KMS-11 (cell line): ENCODE data around the gene LRRC47.

Experiments
- H2AFZ ChIP-seq: fragments of 200-600 bp; sonication (generic); 2 replicates; pipeline ENCODE4 v1.6.1; 2016; ENCODE audit warnings: antibody characterized with exemption, mixed run types, low read depth
- H3K27ac ChIP-seq: fragments of 200-600 bp; sonication (generic); 2 replicates; pipeline ENCODE4 v1.6.1; 2016; ENCODE audit warnings: mild to moderate bottlenecking, mixed run types
- H3K27me3 ChIP-seq: fragments of 200-600 bp; sonication (generic); 2 replicates; pipeline ENCODE4 v1.6.1; 2017; ENCODE audit warnings: mild to moderate bottlenecking, low read depth, mixed run types, moderate library complexity; ENCODE audit not compliant: insufficient read depth
- H3K36me3 ChIP-seq: fragments of 200-600 bp; sonication (generic); 2 replicates; pipeline ENCODE4 v1.6.1; 2017; ENCODE audit warnings: mild to moderate bottlenecking, mixed run types; ENCODE audit not compliant: insufficient read depth
- H3K4me1 ChIP-seq: fragments of 200-600 bp; sonication (generic); 2 replicates; pipeline ENCODE4 v1.6.1; 2016; ENCODE audit warnings: mild to moderate bottlenecking, low read depth, mixed run types; ENCODE audit not compliant: poor library complexity, severe bottlenecking
- H3K4me2 ChIP-seq: fragments of 200-600 bp; sonication (generic); 2 replicates; pipeline ENCODE4 v1.7.0; 2016; ENCODE audit warnings: mild to moderate bottlenecking, mixed run types
- H3K4me3 ChIP-seq: fragments of 200-600 bp; sonication (generic); IDR thresholded peaks from 2 replicates; pipeline ENCODE4 v1.6.1; 2017; ENCODE audit warnings: low read depth, low read length, mixed read lengths; ENCODE audit not compliant: insufficient read depth
- H3K79me2 ChIP-seq: fragments of 200-600 bp; sonication (generic); 2 replicates; pipeline ENCODE4 v1.6.1; 2016; ENCODE audit warnings: low read depth, mixed run types; ENCODE audit not compliant: insufficient read depth
- H3K9ac ChIP-seq: fragments of 200-600 bp; sonication (generic); 2 replicates; pipeline ENCODE4 v1.6.1; 2016; ENCODE audit warnings: mild to moderate bottlenecking, mixed run types
- H4K20me1 ChIP-seq: fragments of 200-600 bp; sonication (generic); 2 replicates; pipeline ENCODE4 v1.6.1; 2016; ENCODE audit warnings: mild to moderate bottlenecking, mixed run types; ENCODE audit not compliant: insufficient read depth
- TF ChIP-seq, protein P1 (sequence below): fragments of 200-600 bp; sonication (generic); conservative IDR thresholded peaks from 2 replicates; pipeline ENCODE4 v1.6.1; 2017; ENCODE audit warnings: low read depth, mild to moderate bottlenecking, antibody characterized with exemption, low read length, moderate library complexity, mixed read lengths

Gene LRRC47

DNA sequence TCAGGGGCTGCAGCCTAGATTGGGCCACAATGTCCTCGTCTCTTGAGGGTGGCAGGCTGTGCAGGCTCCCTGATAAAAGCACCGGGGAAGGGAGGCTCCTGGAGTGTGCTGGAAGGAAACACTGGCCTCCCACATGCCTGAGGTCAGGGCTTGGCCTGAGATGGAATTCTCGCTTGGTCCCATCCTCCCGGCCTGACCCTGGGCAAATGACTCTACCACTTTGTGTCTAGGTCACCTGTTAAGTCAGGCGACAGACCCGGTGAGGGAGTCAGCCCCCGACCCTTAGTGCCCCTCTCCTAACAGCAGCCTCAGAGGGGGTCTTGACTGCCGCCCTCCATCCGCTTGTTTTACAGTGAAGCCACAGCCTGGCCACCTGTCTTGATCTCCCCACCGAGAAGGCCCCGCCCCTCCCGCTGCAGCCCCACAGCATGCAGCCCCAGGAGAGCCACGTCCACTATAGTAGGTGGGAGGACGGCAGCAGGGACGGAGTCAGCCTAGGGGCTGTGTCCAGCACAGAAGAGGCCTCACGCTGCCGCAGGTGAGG, 21.3 kb downstream of the LRRC47 start:
- no peak overlapping the region for H3K27ac ChIP-seq

DNA sequence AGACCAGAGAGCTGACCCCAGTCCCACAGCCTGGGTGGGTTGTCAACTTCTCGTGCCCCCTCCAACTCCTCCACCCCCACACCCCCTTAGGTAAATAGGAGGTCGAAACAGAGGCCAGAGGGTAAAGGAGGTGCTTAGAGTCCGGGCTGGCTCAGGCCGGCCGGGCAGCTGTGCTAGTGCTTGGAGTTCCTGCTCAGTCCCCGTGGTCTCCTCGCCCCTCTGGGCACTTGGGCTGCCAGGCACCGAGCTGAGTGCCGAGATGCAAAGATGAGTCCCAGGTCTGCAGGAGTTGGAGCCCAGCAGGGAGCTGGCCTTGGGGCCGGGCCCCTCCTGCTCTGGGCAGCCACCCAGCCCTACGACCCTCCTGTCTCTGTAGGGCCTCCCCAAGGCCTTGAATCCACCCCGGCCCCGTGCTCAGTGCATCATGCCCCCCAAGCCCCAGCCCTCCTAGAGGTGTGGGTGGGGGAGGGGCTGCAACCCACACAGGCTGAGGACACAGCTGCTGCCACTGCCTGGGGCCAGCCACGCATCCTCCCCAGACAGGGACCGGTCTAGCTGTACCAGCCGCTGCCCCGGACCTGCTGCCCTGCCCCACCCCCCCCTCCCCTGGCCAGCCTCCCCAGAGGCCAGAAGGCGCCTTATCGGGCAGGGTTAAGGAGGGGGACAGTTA, 21.9 kb downstream of the LRRC47 start:
- no peak overlapping the region for H3K27ac ChIP-seq
- H2AFZ ChIP-seq: no peak overlapping the region
- no peak overlapping the region for H3K4me3 ChIP-seq
- no peaks in the 10 kb centered on the region for H3K36me3 ChIP-seq
- no peaks in the 10 kb centered on the region for H3K79me2 ChIP-seq
- H3K4me2 ChIP-seq: no peak overlapping the region
- H3K9ac ChIP-seq: no peak overlapping the region
- peaks cover 18% of the 10 kb centered on the region for H3K27me3 ChIP-seq
- TF ChIP-seq, protein P1, sequence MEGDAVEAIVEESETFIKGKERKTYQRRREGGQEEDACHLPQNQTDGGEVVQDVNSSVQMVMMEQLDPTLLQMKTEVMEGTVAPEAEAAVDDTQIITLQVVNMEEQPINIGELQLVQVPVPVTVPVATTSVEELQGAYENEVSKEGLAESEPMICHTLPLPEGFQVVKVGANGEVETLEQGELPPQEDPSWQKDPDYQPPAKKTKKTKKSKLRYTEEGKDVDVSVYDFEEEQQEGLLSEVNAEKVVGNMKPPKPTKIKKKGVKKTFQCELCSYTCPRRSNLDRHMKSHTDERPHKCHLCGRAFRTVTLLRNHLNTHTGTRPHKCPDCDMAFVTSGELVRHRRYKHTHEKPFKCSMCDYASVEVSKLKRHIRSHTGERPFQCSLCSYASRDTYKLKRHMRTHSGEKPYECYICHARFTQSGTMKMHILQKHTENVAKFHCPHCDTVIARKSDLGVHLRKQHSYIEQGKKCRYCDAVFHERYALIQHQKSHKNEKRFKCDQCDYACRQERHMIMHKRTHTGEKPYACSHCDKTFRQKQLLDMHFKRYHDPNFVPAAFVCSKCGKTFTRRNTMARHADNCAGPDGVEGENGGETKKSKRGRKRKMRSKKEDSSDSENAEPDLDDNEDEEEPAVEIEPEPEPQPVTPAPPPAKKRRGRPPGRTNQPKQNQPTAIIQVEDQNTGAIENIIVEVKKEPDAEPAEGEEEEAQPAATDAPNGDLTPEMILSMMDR: no peak
- H4K20me1 ChIP-seq: no peaks in the 10 kb centered on the region
- H3K4me1 ChIP-seq: peaks cover 15% of the 10 kb centered on the region

More for the DNA sequence above, 21.3 kb downstream of the LRRC47 start:
- Histone ChIP-seq H3K27me3 (peaks cover 12% of the 10 kb centered on the region), H3K36me3 (no peaks in the 10 kb centered on the region), H3K9ac (no peak overlapping the region), H3K79me2 (no peaks in the 10 kb centered on the region), H3K4me3 (no peak overlapping the region), H3K4me2 (no peak overlapping the region), H4K20me1 (no peaks in the 10 kb centered on the region), H3K4me1 (peaks cover 15% of the 10 kb centered on the region), H2AFZ (no peak overlapping the region)
- TF ChIP-seq, protein P1: no peak

DNA sequence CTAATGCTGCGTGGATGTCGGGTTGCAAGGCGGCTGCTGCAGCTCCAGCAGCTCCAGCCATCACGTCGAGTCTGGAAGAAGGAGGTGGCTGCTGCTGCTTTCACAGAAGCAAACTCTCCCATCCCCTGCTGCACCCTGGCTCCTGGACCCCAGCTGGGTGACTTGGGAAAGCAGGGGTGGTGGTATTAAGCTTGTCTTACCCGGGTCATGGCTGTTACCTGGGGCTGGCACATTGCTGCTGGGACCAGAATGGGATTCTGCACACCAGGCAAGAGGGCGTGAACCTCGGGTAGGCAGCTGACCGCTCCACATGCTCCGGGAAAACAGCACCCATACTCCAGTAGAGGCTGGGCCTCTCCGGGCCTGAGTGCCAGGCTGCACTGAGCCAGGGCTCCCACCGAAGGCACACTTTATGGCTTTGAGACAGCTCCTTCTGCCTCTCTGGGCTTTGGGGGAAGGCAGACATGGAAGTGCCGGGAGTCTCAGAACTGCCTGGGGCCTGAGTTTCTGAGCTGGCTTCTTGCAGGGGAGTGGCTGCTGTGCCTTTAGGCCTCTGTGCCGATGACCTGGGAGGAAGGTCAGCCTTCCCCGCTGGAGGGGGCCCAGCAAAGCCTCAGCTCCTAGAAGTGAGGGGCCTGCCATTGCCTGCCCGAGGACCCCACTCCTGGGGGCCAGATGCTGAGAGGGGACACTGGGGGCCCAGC, 22.6 kb downstream of the LRRC47 start:
- H3K27me3 ChIP-seq: peaks cover 24% of the 10 kb centered on the region

DNA sequence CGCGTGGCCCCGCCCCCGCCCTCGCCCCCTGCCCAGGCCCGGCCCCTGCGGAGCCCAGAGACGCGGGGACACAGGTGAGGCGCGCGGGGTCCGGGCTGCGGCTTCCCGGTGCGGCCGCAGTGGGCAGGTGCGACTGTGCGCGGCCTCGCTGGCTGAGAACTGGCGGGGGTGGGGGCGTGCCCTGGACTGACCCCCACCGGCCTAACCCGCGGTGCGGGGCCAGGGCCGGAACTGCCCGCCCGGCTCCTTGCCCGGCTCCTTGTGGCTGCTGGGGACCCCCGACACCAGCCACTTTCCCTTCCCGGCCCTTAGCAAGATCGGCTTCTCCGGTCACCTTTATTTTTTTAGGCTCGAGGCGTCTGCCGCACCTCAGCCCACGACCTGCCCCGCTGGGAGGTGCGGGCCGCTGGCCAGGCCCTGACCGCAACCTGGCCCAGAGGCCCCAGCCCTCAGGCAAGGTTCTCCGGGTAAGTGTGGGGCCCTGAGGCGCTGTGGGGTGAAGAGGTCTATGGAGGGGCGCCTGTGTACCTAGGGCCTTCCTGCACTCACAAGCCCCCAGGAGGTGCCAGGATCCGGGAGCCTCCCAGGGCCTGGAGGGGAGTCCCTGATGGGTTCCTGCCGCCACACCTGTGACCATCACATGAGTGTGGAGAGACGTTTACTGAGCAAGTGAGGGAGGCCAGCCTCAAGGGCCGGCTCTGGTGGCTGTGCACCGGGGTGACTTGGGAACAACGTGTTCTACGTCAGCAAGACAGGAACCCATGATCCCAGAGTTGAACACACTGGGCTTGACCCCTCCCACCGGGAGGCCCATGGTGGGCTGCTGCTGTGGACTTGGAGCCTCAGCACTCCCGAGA, 23.4 kb downstream of the LRRC47 start, which contains the start of gene SMIM1:
TSS of gene SMIM1 (plus strand) at position 35 of the 857 bp plus-strand sequence. CDS start 2,625 bp downstream, outside the sequence.
- peak within 1 kb of the TSS; percentile 25; the same call in 1 of the 2 replicates for H3K9ac ChIP-seq
- no peaks in the 10 kb centered on the region for H3K36me3 ChIP-seq
- no peak within 1 kb of the TSS for H3K27ac ChIP-seq
- no peaks in the 10 kb centered on the region for H4K20me1 ChIP-seq
- H3K4me2 ChIP-seq: peak within 1 kb of the TSS; percentile 71
- TF ChIP-seq, protein P1: no peak
- H2AFZ ChIP-seq: peak within 1 kb of the TSS; percentile 78
- peaks cover 32% of the 10 kb centered on the region for H3K27me3 ChIP-seq
- no peaks in the 10 kb centered on the region for H3K79me2 ChIP-seq
- H3K4me1 ChIP-seq: peaks cover 15% of the 10 kb centered on the region
- H3K4me3 ChIP-seq: peak within 1 kb of the TSS; percentile 38

More for the DNA sequence above, 22.6 kb downstream of the LRRC47 start:
- Histone ChIP-seq H3K79me2 (no peaks in the 10 kb centered on the region), H3K4me3 (peak overlapping the region; percentile 5), H2AFZ (no peak overlapping the region), H4K20me1 (no peaks in the 10 kb centered on the region), H3K4me1 (peaks cover 15% of the 10 kb centered on the region), H3K27ac (no peak overlapping the region), H3K9ac (no peak overlapping the region), H3K36me3 (no peaks in the 10 kb centered on the region), H3K4me2 (no peak overlapping the region)
- TF ChIP-seq, protein P1: no peak
